DND-41 (cell line): ENCODE results near the gene CAMKMT.

Source experiments
- ATAC-seq: fragments of 200-7000 bp; cut with Tn5 transposase; 3 replicates; pipeline ENCODE4 v1.9.1; 2021; ENCODE audit warnings: low read depth; ENCODE audit not compliant: insufficient read depth
- DNase-seq: peaks from one replicate; pipeline ENCODE4 v3.0.0-alpha.2; 2020
- H2AFZ ChIP-seq: 2 replicates; pipeline ENCODE4 v1.6.0; 2012; ENCODE audit warnings: low read depth, low read length
- H3K27ac ChIP-seq: 2 replicates; pipeline ENCODE4 v1.5.1; 2012; ENCODE audit warnings: low read length, inconsistent platforms
- H3K27me3 ChIP-seq: fragments of 200-600 bp; sonication (generic); 2 replicates; pipeline ENCODE4 v1.6.0; 2012; ENCODE audit warnings: low read length, mild to moderate bottlenecking, inconsistent platforms; ENCODE audit not compliant: insufficient read depth, poor library complexity
- H3K36me3 ChIP-seq: 2 replicates; pipeline ENCODE4 v1.5.1; 2012; ENCODE audit warnings: low read length, inconsistent platforms; ENCODE audit not compliant: insufficient read depth
- H3K4me1 ChIP-seq: 2 replicates; pipeline ENCODE4 v1.5.1; 2012; ENCODE audit warnings: mild to moderate bottlenecking, low read length; ENCODE audit not compliant: insufficient read depth
- H3K4me2 ChIP-seq: 2 replicates; pipeline ENCODE4 v1.6.0; 2012; ENCODE audit warnings: mild to moderate bottlenecking, moderate library complexity, low read length, inconsistent platforms; ENCODE audit not compliant: insufficient read depth
- H3K4me3 ChIP-seq, 2 experiments: fragments of 200-600 bp in 1 of 2; shearing (Covaris generic) in 1 of 2; 2 replicates each; pipeline ENCODE4 v1.5.1; 2012 to 2016; ENCODE audit warnings: inconsistent platforms in 2 of 2, low read length in 2 of 2, mild to moderate bottlenecking in 2 of 2, low read depth in 1 of 2, moderate library complexity in 1 of 2
- H3K79me2 ChIP-seq: 2 replicates; pipeline ENCODE4 v1.6.0; 2012; ENCODE audit warnings: low read length, inconsistent platforms; ENCODE audit not compliant: insufficient read depth
- H3K9ac ChIP-seq: 2 replicates; pipeline ENCODE4 v1.6.0; 2012; ENCODE audit warnings: low read depth, mild to moderate bottlenecking, inconsistent platforms, low read length, moderate library complexity
- H3K9me3 ChIP-seq: 2 replicates; pipeline ENCODE4 v1.5.1; 2012; ENCODE audit warnings: low read length, moderate library complexity, mild to moderate bottlenecking, inconsistent platforms; ENCODE audit not compliant: insufficient read depth, severe bottlenecking
- H4K20me1 ChIP-seq: 2 replicates; pipeline ENCODE4 v1.6.0; 2012; ENCODE audit warnings: low read length; ENCODE audit not compliant: insufficient read depth
- CTCF ChIP-seq: IDR thresholded peaks from 2 replicates; pipeline ENCODE4 v1.5.1; 2012; ENCODE audit warnings: borderline replicate concordance, low read length, moderate library complexity, mild to moderate bottlenecking; ENCODE audit not compliant: poor library complexity, severe bottlenecking; ENCODE audit errors: extremely low read depth
- EZH2 ChIP-seq: IDR thresholded peaks from 3 replicates; pipeline ENCODE4 v1.6.1; 2012; ENCODE audit warnings: borderline replicate concordance, low read depth, mild to moderate bottlenecking, moderate library complexity, low read length, inconsistent platforms; ENCODE audit not compliant: severe bottlenecking

Gene CAMKMT

GRCh38 chr2:44780406-44780805 is 418.7 kb downstream of the CAMKMT start:
- Histone ChIP-seq H3K27me3 (no peaks in the 10 kb centered on the region), H3K4me2 (no peak overlapping the region), H3K9ac (no peak overlapping the region), H3K9me3 (peaks cover 5% of the 10 kb centered on the region), H3K4me1 (no peaks in the 10 kb centered on the region), H2AFZ (no peak overlapping the region), H4K20me1 (no peaks in the 10 kb centered on the region), H3K4me3 (no peak overlapping the region), H3K27ac (no peak overlapping the region), H3K36me3 (no peaks in the 10 kb centered on the region), H3K79me2 (no peaks in the 10 kb centered on the region)
- DNase-seq, result no peak
- ATAC-seq, result no peak
- TF ChIP-seq CTCF, result no peak
- no peak for TF ChIP-seq EZH2

- peaks cover 5% of the 10 kb centered on the region for H3K9me3 ChIP-seq
- no peak overlapping the region for H3K4me3 ChIP-seq
- no peaks in the 10 kb centered on the region for H3K79me2 ChIP-seq
- H2AFZ ChIP-seq, result no peak overlapping the region
- H4K20me1 ChIP-seq, result no peaks in the 10 kb centered on the region
- no peak overlapping the region for H3K4me2 ChIP-seq
- no peak for TF ChIP-seq CTCF
- no peak for TF ChIP-seq EZH2
- no peak overlapping the region for H3K27ac ChIP-seq
- ATAC-seq (no peak), DNase-seq (no peak)
- H3K4me1 ChIP-seq, result no peaks in the 10 kb centered on the region
- H3K9ac ChIP-seq, result no peak overlapping the region
- H3K27me3 ChIP-seq, result no peaks in the 10 kb centered on the region
- H3K36me3 ChIP-seq, result no peaks in the 10 kb centered on the region
Observed at GRCh38 chr2:44785433-44785832, 423.7 kb downstream of the CAMKMT start.

- no peaks in the 10 kb centered on the region for H3K4me1 ChIP-seq
- no peak overlapping the region for H3K4me3 ChIP-seq
- H3K36me3 ChIP-seq, result no peaks in the 10 kb centered on the region
- TF ChIP-seq EZH2 (no peak), CTCF (no peak)
- no peak overlapping the region for H3K27ac ChIP-seq
- no peak overlapping the region for H3K4me2 ChIP-seq
- H3K9ac ChIP-seq, result no peak overlapping the region
- H3K79me2 ChIP-seq, result no peaks in the 10 kb centered on the region
- H2AFZ ChIP-seq, result no peak overlapping the region
- H4K20me1 ChIP-seq, result no peaks in the 10 kb centered on the region
- H3K9me3 ChIP-seq, result peaks cover 5% of the 10 kb centered on the region
- DNase-seq, result no peak
- H3K27me3 ChIP-seq, result no peaks in the 10 kb centered on the region
- ATAC-seq, result no peak
Observed at GRCh38 chr2:44786045-44786816, 424.5 kb downstream of the CAMKMT start.

GRCh38 chr2:44786817-44787214 is 425.1 kb downstream of the CAMKMT start:
- TF ChIP-seq CTCF, result no peak
- no peak for DNase-seq

More at GRCh38 chr2:44786817-44787214, 425.1 kb downstream of the CAMKMT start:
- Histone ChIP-seq H3K4me3 (no peak overlapping the region), H3K9me3 (peaks cover 7% of the 10 kb centered on the region), H3K4me2 (no peak overlapping the region), H3K27me3 (no peaks in the 10 kb centered on the region), H3K9ac (no peak overlapping the region), H3K27ac (no peak overlapping the region), H3K79me2 (no peaks in the 10 kb centered on the region), H4K20me1 (no peaks in the 10 kb centered on the region), H2AFZ (no peak overlapping the region), H3K36me3 (no peaks in the 10 kb centered on the region), H3K4me1 (no peaks in the 10 kb centered on the region)
- ATAC-seq, result no peak
